ENCODE results near the gene NR1I3. TPM values are rescaled to one million over a fixed set of nuclear protein-coding genes. Genes with fewer than 3 reads are reported as not detected.
A peak's percentile ranks its signal among the peaks of the same experiment; 100 is the strongest.

The NR1I3 gene
- polyA plus RNA-seq, 2 of the 4 experiments (the other 2 are of a cell fraction) = not detected

GRCh38 chr1:161260376-161261260, 22.6 kb upstream of the NR1I3 start:
- TF ChIP-seq HEYL (CRISPR knock-in tag; IDR thresholded peaks at IDR 0.05) (no peak), ZSCAN20 (CRISPR knock-in tag; IDR thresholded peaks at IDR 0.05) (no peak), EHMT2 (IDR thresholded peaks at IDR 0.05; ENCODE audit: low read depth) (no peak), TP53 (CRISPR knock-in tag; IDR thresholded peaks at IDR 0.05) (no peak), CHD4 (IDR thresholded peaks at IDR 0.05; ENCODE audit: borderline replicate concordance) (no peak), RCOR1 (IDR thresholded peaks at IDR 0.05; ENCODE audit: low read depth, low read length) (no peak), RARB (CRISPR knock-in tag; IDR thresholded peaks at IDR 0.05) (no peak), BHLHE40 (IDR thresholded peaks at IDR 0.05; ENCODE audit: low read depth, low read length) (no peak), POLR2AphosphoS2 (conservative IDR thresholded peaks at IDR 0.05; ENCODE audit: low read length) (no peak), HMGXB4 (CRISPR knock-in tag; IDR thresholded peaks at IDR 0.05; ENCODE audit: borderline replicate concordance) (no peak)
- ChIA-PET CTCF (interaction anchor here (1.2 to 8.7 kb wide), 5 partner anchors 12 to 122 kb away, joined by 3 to 46 read pairs (median 4); partner anchors contain the start of gene TOMM40L), POLR2A (no interaction called here)
- DNase-seq (ENCODE audit: low read depth in 1 of 2, low spot score in 1 of 2) (no peak), ATAC-seq (peak in 1 of 2 experiments; percentile 19; a peak in 2 of 6 replicates), FAIRE-seq (no peak)
- no peak overlapping the region for H3K27ac ChIP-seq
- H3K4me3 ChIP-seq = no peak overlapping the region
- peaks cover 13% of the 10 kb centered on the region for H3K9me3 ChIP-seq
- WGBS (ENCODE audit: missing lambda C conversion rate) = 21% methylated on average over 9 of the region's 9 CpGs
- H3K4me2 ChIP-seq = peak overlapping the region; percentile 36; the same call in 2 of the 3 replicates
- H3K4me1 ChIP-seq = peaks cover 6% of the 10 kb centered on the region; the same call in 1 of the 3 replicates

GRCh38 chr1:161259765-161260164, 21.8 kb upstream of the NR1I3 start:
- H3K4me1 ChIP-seq = peaks cover 6% of the 10 kb centered on the region; the same call in 1 of the 3 replicates
- ATAC-seq (no peak), DNase-seq (ENCODE audit: low read depth in 1 of 2, low spot score in 1 of 2) (no peak), FAIRE-seq (no peak)
- H3K4me2 ChIP-seq = no peak overlapping the region
- H3K4me3 ChIP-seq = no peak overlapping the region
- ChIA-PET CTCF (interaction anchor here (1.2 to 8.7 kb wide), 4 partner anchors 11 to 33 kb away, joined by 3 to 46 read pairs (median 4); partner anchors contain the start of gene TOMM40L), POLR2A (no interaction called here)
- H3K9me3 ChIP-seq = peaks cover 13% of the 10 kb centered on the region
- WGBS (ENCODE audit: missing lambda C conversion rate) = 86% methylated on average over 1 of the region's 1 CpG
- no peak for TF ChIP-seq HEYL (CRISPR knock-in tag; IDR thresholded peaks at IDR 0.05)
- TF ChIP-seq JUNB (IDR thresholded peaks at IDR 0.05) = no peak
- no peak for TF ChIP-seq HOXB13 (CRISPR knock-in tag; IDR thresholded peaks at IDR 0.05; ENCODE audit: low read depth)
- no peak for TF ChIP-seq CBX2 (IDR thresholded peaks at IDR 0.05; ENCODE audit: borderline replicate concordance, low read depth)
- TF ChIP-seq MYC (IDR thresholded peaks at IDR 0.05; ENCODE audit: borderline replicate concordance, low read length) = no peak
- no peak for TF ChIP-seq FOSB (CRISPR knock-in tag; IDR thresholded peaks at IDR 0.05)
- TF ChIP-seq EHMT2 (IDR thresholded peaks at IDR 0.05; ENCODE audit: low read depth) = no peak
- TF ChIP-seq NPAS2 (CRISPR knock-in tag; IDR thresholded peaks at IDR 0.05; ENCODE audit: borderline replicate concordance) = no peak
- TF ChIP-seq SMC3 (IDR thresholded peaks at IDR 0.05) = no peak
- TF ChIP-seq TFCP2L1 (CRISPR knock-in tag; IDR thresholded peaks at IDR 0.05) = no peak
- TF ChIP-seq CEBPB (IDR thresholded peaks at IDR 0.05) = no peak
- no peak for TF ChIP-seq REST (IDR thresholded peaks at IDR 0.05)
- no peak for TF ChIP-seq PHF8 (IDR thresholded peaks at IDR 0.05; ENCODE audit: borderline replicate concordance, low read depth)
- no peak for TF ChIP-seq POLR2AphosphoS2 (conservative IDR thresholded peaks at IDR 0.05; ENCODE audit: low read length)
- TF ChIP-seq TP53 (CRISPR knock-in tag; IDR thresholded peaks at IDR 0.05) = no peak
- TF ChIP-seq EP300 (IDR thresholded peaks at IDR 0.05) = no peak
- TF ChIP-seq ZSCAN20 (CRISPR knock-in tag; IDR thresholded peaks at IDR 0.05) = no peak
- no peak for TF ChIP-seq BCL3 (IDR thresholded peaks at IDR 0.05)
- no peak overlapping the region for H3K27ac ChIP-seq
